Mesenchymal stem cell (in vitro differentiated cells and primary cell): ENCODE measurements around the gene KRTAP10-11.

Source experiments
- DNase-seq: peaks from one replicate; pipeline ENCODE4 v3.0.0-alpha.2; 2013
- H2AFZ ChIP-seq: one replicate; pipeline ENCODE4 v1.6.1; 2013; ENCODE audit warnings: low read depth, mild to moderate bottlenecking, control low read depth, inconsistent platforms, low read length, moderate library complexity
- H2AK5ac ChIP-seq: 2 replicates; pipeline ENCODE4 v1.6.1; 2013; ENCODE audit warnings: low read length, moderate library complexity, mild to moderate bottlenecking, inconsistent platforms; ENCODE audit not compliant: severe bottlenecking
- H2BK120ac ChIP-seq: one replicate; pipeline ENCODE4 v1.6.1; 2013; ENCODE audit warnings: low read depth, mild to moderate bottlenecking, inconsistent platforms, low read length, moderate library complexity
- H2BK12ac ChIP-seq, 2 experiments: one replicate each; pipeline ENCODE4 v1.6.1; 2013; ENCODE audit warnings: inconsistent platforms in 2 of 2, low read length in 2 of 2, mild to moderate bottlenecking in 2 of 2, moderate library complexity in 2 of 2, control low read depth in 1 of 2
- H2BK15ac ChIP-seq: one replicate; pipeline ENCODE4 v1.6.1; 2013; ENCODE audit warnings: mild to moderate bottlenecking, low read depth, inconsistent platforms; ENCODE audit not compliant: poor library complexity, severe bottlenecking
- H2BK5ac ChIP-seq: 2 replicates; pipeline ENCODE4 v1.6.1; 2013; ENCODE audit warnings: low read depth, mild to moderate bottlenecking, low read length, control low read depth, inconsistent platforms; ENCODE audit not compliant: poor library complexity, severe bottlenecking
- H3K14ac ChIP-seq, 2 experiments: one replicate each; pipeline ENCODE4 v1.6.1; 2013; ENCODE audit warnings: inconsistent platforms in 2 of 2, low read length in 2 of 2, control low read depth in 1 of 2, mild to moderate bottlenecking in 1 of 2, moderate library complexity in 1 of 2
- H3K18ac ChIP-seq, 2 experiments: one replicate each; pipeline ENCODE4 v1.6.1; 2013; ENCODE audit warnings: inconsistent platforms in 2 of 2, low read length in 2 of 2, control low read depth in 1 of 2, low read depth in 1 of 2, mild to moderate bottlenecking in 1 of 2
- H3K23ac ChIP-seq, 2 experiments: one replicate each; pipeline ENCODE4 v1.6.1; 2013; ENCODE audit warnings: inconsistent platforms in 2 of 2, low read length in 2 of 2, mild to moderate bottlenecking in 2 of 2, moderate library complexity in 2 of 2, control low read depth in 1 of 2
- H3K27ac ChIP-seq: 2 replicates; pipeline ENCODE4 v1.5.1; 2013; ENCODE audit warnings: mild to moderate bottlenecking, moderate library complexity, low read length, control low read depth, inconsistent platforms; ENCODE audit not compliant: poor library complexity, severe bottlenecking
- H3K27me3 ChIP-seq, 2 experiments: 2 replicates each; pipeline versions ENCODE4 v1.6.1 to v1.7.0; 2013; ENCODE audit warnings: low read length in 2 of 2, mild to moderate bottlenecking in 2 of 2, moderate library complexity in 2 of 2, control low read depth in 1 of 2, inconsistent platforms in 1 of 2; ENCODE audit not compliant: control insufficient read depth in 1 of 2, insufficient read depth in 1 of 2
- H3K36me3 ChIP-seq, 2 experiments: 2 replicates each; pipeline versions ENCODE4 v1.6.1 to v1.7.0; 2013; ENCODE audit warnings: low read length in 2 of 2, control low read depth in 1 of 2, inconsistent platforms in 1 of 2, low read depth in 1 of 2, mild to moderate bottlenecking in 1 of 2; ENCODE audit not compliant: insufficient read depth in 2 of 2, control insufficient read depth in 1 of 2
- H3K4ac ChIP-seq, 2 experiments: one replicate each; pipeline ENCODE4 v1.6.1; 2013; ENCODE audit warnings: inconsistent platforms in 2 of 2, low read length in 2 of 2, mild to moderate bottlenecking in 2 of 2, moderate library complexity in 2 of 2, control low read depth in 1 of 2, low read depth in 1 of 2
- H3K4me1 ChIP-seq: 2 replicates; pipeline ENCODE4 v1.6.1; 2013; ENCODE audit warnings: low read depth, low read length, control low read depth; ENCODE audit not compliant: control insufficient read depth, insufficient read depth
- H3K4me2 ChIP-seq: 2 replicates; pipeline ENCODE4 v1.6.1; 2013; ENCODE audit warnings: low read length, mild to moderate bottlenecking, inconsistent platforms; ENCODE audit not compliant: poor library complexity, severe bottlenecking
- H3K4me3 ChIP-seq, 2 experiments: 2 replicates each; pipeline versions ENCODE4 v1.5.1 to v1.7.0; 2013; ENCODE audit warnings: low read length in 2 of 2, mild to moderate bottlenecking in 2 of 2, control low read depth in 1 of 2, low read depth in 1 of 2; ENCODE audit not compliant: insufficient read depth in 1 of 2
- H3K79me1 ChIP-seq: replicated peaks from 2 replicates; pipeline ENCODE4 v1.6.1; 2013; ENCODE audit warnings: mild to moderate bottlenecking, control low read depth, low read length, inconsistent platforms; ENCODE audit not compliant: poor library complexity, severe bottlenecking
- H3K9ac ChIP-seq: 2 replicates; pipeline ENCODE4 v1.7.0; 2013; ENCODE audit warnings: mild to moderate bottlenecking, low read length, moderate library complexity
- H3K9me3 ChIP-seq: 2 replicates; pipeline ENCODE4 v1.7.0; 2013; ENCODE audit warnings: mild to moderate bottlenecking, low read length; ENCODE audit not compliant: control insufficient read depth
- H4K8ac ChIP-seq: one replicate; pipeline ENCODE4 v1.6.1; 2013; ENCODE audit warnings: inconsistent platforms, mild to moderate bottlenecking, low read length, moderate library complexity
- H4K91ac ChIP-seq: one replicate; pipeline ENCODE4 v1.6.1; 2013; ENCODE audit warnings: mild to moderate bottlenecking, low read length, inconsistent platforms
- WGBS: methylation state at CpG from one replicate; pipeline ENCODE4 v1.1.7; 2013; ENCODE audit warnings: mixed read lengths; 5-methylcytosine and 5-hydroxymethylcytosine counted together

KRTAP10-11 gene

GRCh38 chr21:44618909-44619308 is 27.3 kb upstream of the KRTAP10-11 start:
- Histone ChIP-seq H3K79me1 (no peaks in the 10 kb centered on the region), H3K27me3 (no peaks in the 10 kb centered on the region), H2BK120ac (no peak overlapping the region), H3K14ac (no peak overlapping the region), H3K9ac (no peak overlapping the region), H3K4me3 (no peak overlapping the region), H2AFZ (no peak overlapping the region), H4K8ac (no peak overlapping the region), H3K4me2 (no peak overlapping the region), H3K27ac (no peak overlapping the region), H2AK5ac (no peak overlapping the region), H3K18ac (no peak overlapping the region), H3K4me1 (no peaks in the 10 kb centered on the region), H2BK15ac (no peak overlapping the region), H2BK12ac (no peak overlapping the region), H3K23ac (no peak overlapping the region), H3K9me3 (peaks cover 35% of the 10 kb centered on the region), H2BK5ac (no peak overlapping the region), H3K36me3 (no peaks in the 10 kb centered on the region), H4K91ac (no peak overlapping the region), H3K4ac (no peak overlapping the region)
- 78% methylated on average over 1 of the region's 3 CpGs for WGBS
- DNase-seq = no peak

GRCh38 chr21:44619886-44620285 is 26.3 kb upstream of the KRTAP10-11 start:
- H3K4me2 ChIP-seq = no peak overlapping the region
- H2BK120ac ChIP-seq = no peak overlapping the region

GRCh38 chr21:44623575-44623974 is 22.6 kb upstream of the KRTAP10-11 start:
- Histone ChIP-seq H3K23ac (no peak overlapping the region), H3K27me3 (no peaks in the 10 kb centered on the region), H2AFZ (no peak overlapping the region), H3K27ac (no peak overlapping the region), H4K8ac (no peak overlapping the region), H2BK12ac (no peak overlapping the region), H3K18ac (no peak overlapping the region), H2BK15ac (no peak overlapping the region), H4K91ac (no peak overlapping the region), H3K79me1 (no peaks in the 10 kb centered on the region), H3K9ac (no peak overlapping the region), H2BK5ac (no peak overlapping the region), H3K14ac (no peak overlapping the region), H2BK120ac (no peak overlapping the region), H3K4me1 (no peaks in the 10 kb centered on the region), H3K36me3 (no peaks in the 10 kb centered on the region), H3K4me2 (no peak overlapping the region), H3K9me3 (peaks cover 56% of the 10 kb centered on the region), H3K4me3 (no peak overlapping the region), H3K4ac (no peak overlapping the region), H2AK5ac (no peak overlapping the region)
- no peak for DNase-seq

More at GRCh38 chr21:44619886-44620285, 26.3 kb upstream of the KRTAP10-11 start:
- 80% methylated on average over 6 of the region's 6 CpGs for WGBS
- Histone ChIP-seq H2BK15ac (no peak overlapping the region), H3K18ac (no peak overlapping the region), H2BK5ac (no peak overlapping the region), H3K9ac (no peak overlapping the region), H4K91ac (no peak overlapping the region), H3K27ac (no peak overlapping the region), H3K4me3 (no peak overlapping the region), H3K27me3 (no peaks in the 10 kb centered on the region), H2BK12ac (no peak overlapping the region), H2AFZ (no peak overlapping the region), H3K36me3 (no peaks in the 10 kb centered on the region), H2AK5ac (no peak overlapping the region), H3K9me3 (peaks cover 45% of the 10 kb centered on the region), H3K23ac (no peak overlapping the region), H3K4me1 (no peaks in the 10 kb centered on the region), H3K4ac (no peak overlapping the region), H3K14ac (no peak overlapping the region), H4K8ac (no peak overlapping the region), H3K79me1 (no peaks in the 10 kb centered on the region)
- no peak for DNase-seq

GRCh38 chr21:44625756-44626155 is 20.5 kb upstream of the KRTAP10-11 start:
- H2AK5ac ChIP-seq = no peak overlapping the region
- no peak overlapping the region for H2BK12ac ChIP-seq
- H2AFZ ChIP-seq = no peak overlapping the region
- H3K9me3 ChIP-seq = peaks cover 42% of the 10 kb centered on the region
- H3K4me1 ChIP-seq = no peaks in the 10 kb centered on the region
- no peak for DNase-seq
- no peak overlapping the region for H3K4me2 ChIP-seq
- H2BK5ac ChIP-seq = no peak overlapping the region
- H3K27ac ChIP-seq = no peak overlapping the region
- H4K8ac ChIP-seq = no peak overlapping the region
- no peaks in the 10 kb centered on the region for H3K79me1 ChIP-seq
- no peak overlapping the region for H3K4me3 ChIP-seq
- H3K18ac ChIP-seq = no peak overlapping the region
- no peak overlapping the region for H4K91ac ChIP-seq
- no peak overlapping the region for H2BK120ac ChIP-seq
- no peak overlapping the region for H3K23ac ChIP-seq
- 79% methylated on average over 4 of the region's 7 CpGs for WGBS
- H2BK15ac ChIP-seq = no peak overlapping the region
- no peaks in the 10 kb centered on the region for H3K36me3 ChIP-seq
- H3K27me3 ChIP-seq = no peaks in the 10 kb centered on the region
- no peak overlapping the region for H3K14ac ChIP-seq
- no peak overlapping the region for H3K4ac ChIP-seq
- H3K9ac ChIP-seq = no peak overlapping the region
